Body of pancreas (tissue), 4 donors: ENCODE data around the gene MICU2. TPM values are rescaled to one million over a fixed set of nuclear protein-coding genes. Genes with fewer than 3 reads are reported as not detected.

Experiments used
- ATAC-seq: fragments of 150-250 bp; one replicate; pipeline ENCODE4 v1.9.1; 2016
- DNase-seq, 4 donors: peaks; one replicate each; pipeline ENCODE4 v3.0.0-alpha.2; 2019
- H3K27ac ChIP-seq, 4 donors: fragments of 200-600 bp; sonication (generic); 1 replicate in 3 of 4; 2 replicates in 1 of 4; pipeline versions ENCODE4 v1.5.1 to v1.6.1; 2016 to 2019; ENCODE audit warnings: mild to moderate bottlenecking in 1 of 4, mixed read lengths in 1 of 4, moderate library complexity in 1 of 4
- H3K27me3 ChIP-seq, 2 donors: fragments of 200-600 bp; sonication (generic); one replicate each; pipeline ENCODE4 v1.6.0; 2016; ENCODE audit warnings: mild to moderate bottlenecking in 1 of 2
- H3K36me3 ChIP-seq, 2 donors: fragments of 200-600 bp; sonication (generic); replicated peaks in 1 of 2; 2 replicates each; pipeline ENCODE4 v1.5.1; 2016; ENCODE audit warnings: low read depth in 2 of 2; ENCODE audit not compliant: insufficient read depth in 1 of 2
- H3K4me1 ChIP-seq: fragments of 200-600 bp; sonication (generic); one replicate; pipeline ENCODE4 v1.6.0; 2016
- H3K4me3 ChIP-seq, 2 donors: fragments of 200-600 bp; sonication (generic); 1 replicate in 1 of 2; 2 replicates in 1 of 2; pipeline ENCODE4 v1.5.1; 2016 to 2019
- H3K9me3 ChIP-seq, 3 donors: fragments of 200-600 bp; sonication (generic); 1 replicate in 2 of 3; 2 replicates in 1 of 3; pipeline ENCODE4 v1.5.1; 2016
- POLR2A ChIP-seq, 3 donors: fragments of 450-650 bp; IDR thresholded peaks; one replicate each; pipeline ENCODE4 v1.6.1; 2016; ENCODE audit warnings: antibody characterized with exemption in 3 of 3, mild to moderate bottlenecking in 2 of 3
- WGBS, 2 donors: methylation state at CpG; one replicate each; pipeline ENCODE4 v1.1.5; 2017; 5-methylcytosine and 5-hydroxymethylcytosine counted together
- intact Hi-C: fragments of 100-400 bp; cut with DNase I; formaldehyde crosslinking; loops from one replicate; pipeline ENCODE4 v1.15.1; 2023
- total RNA-seq, 2 donors: library from RNA; depleted of rRNA; stranded (reverse); fragments of >200 nt; gene quantifications; one replicate each; pipeline ENCODE4 v1.1.0, GENCODE V29; 2016
- TF ChIP-seq, protein P1 (sequence below), 7 experiments: fragments of 450-650 bp in 4 of 7; fragments of 200-600 bp in 3 of 7; sonication (generic) in 3 of 7; IDR thresholded peaks; one replicate each; pipeline ENCODE4 v1.5.1; 2016 to 2019; ENCODE audit warnings: antibody characterized with exemption in 7 of 7

The MICU2 gene
- total RNA-seq, 2 donors from 2014 or later = 31.6 to 62.6 TPM

- Histone ChIP-seq H3K4me3 (peak overlapping the region in 1 of 2 donors; percentile 12), H3K27ac (peak overlapping the region in 1 of 4 donors; percentile 26), H3K4me1 (peaks cover 10% of the 10 kb centered on the region), H3K9me3 (no peaks in the 10 kb centered on the region), H3K36me3 (no peaks in the 10 kb centered on the region), H3K27me3 (no peaks in the 10 kb centered on the region)
- TF ChIP-seq POLR2A (IDR thresholded peaks at IDR 0.05) = peak in 1 of 3 donors; percentile 36
- TF ChIP-seq, protein P1, sequence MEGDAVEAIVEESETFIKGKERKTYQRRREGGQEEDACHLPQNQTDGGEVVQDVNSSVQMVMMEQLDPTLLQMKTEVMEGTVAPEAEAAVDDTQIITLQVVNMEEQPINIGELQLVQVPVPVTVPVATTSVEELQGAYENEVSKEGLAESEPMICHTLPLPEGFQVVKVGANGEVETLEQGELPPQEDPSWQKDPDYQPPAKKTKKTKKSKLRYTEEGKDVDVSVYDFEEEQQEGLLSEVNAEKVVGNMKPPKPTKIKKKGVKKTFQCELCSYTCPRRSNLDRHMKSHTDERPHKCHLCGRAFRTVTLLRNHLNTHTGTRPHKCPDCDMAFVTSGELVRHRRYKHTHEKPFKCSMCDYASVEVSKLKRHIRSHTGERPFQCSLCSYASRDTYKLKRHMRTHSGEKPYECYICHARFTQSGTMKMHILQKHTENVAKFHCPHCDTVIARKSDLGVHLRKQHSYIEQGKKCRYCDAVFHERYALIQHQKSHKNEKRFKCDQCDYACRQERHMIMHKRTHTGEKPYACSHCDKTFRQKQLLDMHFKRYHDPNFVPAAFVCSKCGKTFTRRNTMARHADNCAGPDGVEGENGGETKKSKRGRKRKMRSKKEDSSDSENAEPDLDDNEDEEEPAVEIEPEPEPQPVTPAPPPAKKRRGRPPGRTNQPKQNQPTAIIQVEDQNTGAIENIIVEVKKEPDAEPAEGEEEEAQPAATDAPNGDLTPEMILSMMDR (IDR thresholded peaks at IDR 0.05) = peak; percentile 87 to 98 (median 95)
- intact Hi-C loops = loop anchor here (10.0 kb wide), 1 partner anchor 182 kb away; no protein-coding TSS in a partner anchor
- ATAC-seq (peak; percentile 89), DNase-seq (peak; percentile 84 to 88 (median 86))
- 3 to 5% methylated on average over 17 to 18 of the region's 18 CpGs for WGBS, 2 donors
Observed at GRCh38 chr13:21476893-21477472, 127.0 kb downstream of the MICU2 start.

DNA sequence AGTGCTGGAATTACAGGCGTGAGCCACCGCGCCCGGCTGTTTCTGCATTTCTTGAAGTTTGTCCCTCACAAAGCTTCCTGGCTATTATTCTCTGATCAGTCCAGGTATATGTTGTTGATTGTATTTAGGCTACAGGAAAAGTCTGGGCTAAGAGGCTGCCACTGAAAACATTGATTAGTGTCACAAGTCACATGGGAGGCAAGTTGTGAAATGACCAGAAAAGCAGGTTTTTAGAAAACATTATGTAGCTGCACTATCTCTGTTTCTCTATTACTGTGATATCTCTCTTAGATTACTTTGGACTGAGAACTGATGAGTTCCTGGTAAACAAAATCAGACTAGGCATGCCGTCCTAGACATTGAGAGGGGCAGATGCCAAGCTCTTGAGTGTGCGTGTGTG, 128.9 kb downstream of the MICU2 start:
- H3K27ac ChIP-seq = no peak overlapping the region
- TF ChIP-seq, protein P1 (IDR thresholded peaks at IDR 0.05) = no peak
- no peak for TF ChIP-seq POLR2A (IDR thresholded peaks at IDR 0.05)
- intact Hi-C loops = loop anchor here (10.0 kb wide), 1 partner anchor 180 kb away; no protein-coding TSS in a partner anchor
- H3K27me3 ChIP-seq = no peaks in the 10 kb centered on the region
- 42 to 43% methylated on average over 6 of the region's 6 CpGs for WGBS, 2 donors
- ATAC-seq = peak; percentile 43
- H3K9me3 ChIP-seq = no peaks in the 10 kb centered on the region
- no peaks in the 10 kb centered on the region for H3K36me3 ChIP-seq
- no peak overlapping the region for H3K4me3 ChIP-seq
- peaks cover 10% of the 10 kb centered on the region for H3K4me1 ChIP-seq
- no peak for DNase-seq

- Histone ChIP-seq H3K36me3 (no peaks in the 10 kb centered on the region), H3K9me3 (no peaks in the 10 kb centered on the region), H3K4me3 (no peak overlapping the region), H3K27me3 (no peaks in the 10 kb centered on the region), H3K4me1 (peaks cover 10% of the 10 kb centered on the region), H3K27ac (no peak overlapping the region)
- no peak for ATAC-seq
- intact Hi-C loops = loop anchor here (10.0 kb wide), 1 partner anchor 176 kb away; no protein-coding TSS in a partner anchor
- TF ChIP-seq, protein P1 (IDR thresholded peaks at IDR 0.05) = no peak
- no peak for TF ChIP-seq POLR2A (IDR thresholded peaks at IDR 0.05)
- DNase-seq = no peak
Observed at GRCh38 chr13:21470785-21471184, 133.2 kb downstream of the MICU2 start.

GRCh38 chr13:21466527-21466926, 137.4 kb downstream of the MICU2 start:
- Histone ChIP-seq H3K9me3 (no peaks in the 10 kb centered on the region), H3K27me3 (no peaks in the 10 kb centered on the region), H3K36me3 (no peaks in the 10 kb centered on the region), H3K4me1 (peaks cover 11% of the 10 kb centered on the region), H3K27ac (peak overlapping the region in 1 of 4 donors; percentile 35), H3K4me3 (no peak overlapping the region)
- DNase-seq (no peak), ATAC-seq (no peak)
- intact Hi-C loops = no loop called here
- TF ChIP-seq, protein P1 (IDR thresholded peaks at IDR 0.05) = no peak
- TF ChIP-seq POLR2A (IDR thresholded peaks at IDR 0.05) = no peak
- WGBS, 2 donors = 49 to 60% methylated on average over 7 of the region's 7 CpGs

- Histone ChIP-seq H3K27ac (peak overlapping the region; percentile 6 to 45 (median 34)), H3K27me3 (no peaks in the 10 kb centered on the region), H3K36me3 (no peaks in the 10 kb centered on the region), H3K4me3 (no peak overlapping the region), H3K4me1 (peaks cover 11% of the 10 kb centered on the region), H3K9me3 (no peaks in the 10 kb centered on the region)
- WGBS, 2 donors = 19 to 29% methylated on average over 9 of the region's 9 CpGs
- no peak for TF ChIP-seq POLR2A (IDR thresholded peaks at IDR 0.05)
- TF ChIP-seq, protein P1 (IDR thresholded peaks at IDR 0.05) = no peak
- intact Hi-C loops = no loop called here
- peak; percentile 20 to 38 (median 32) for DNase-seq
- ATAC-seq = peak; percentile 74
Observed at GRCh38 chr13:21465710-21466160, 138.2 kb downstream of the MICU2 start.
